Upper lobe of left lung (tissue), 6 donors: Measurements from ENCODE around the gene PUDP. TPM values are rescaled to one million over a fixed set of nuclear protein-coding genes. Genes with fewer than 3 reads are reported as not detected.

ENCODE experiments used
- ATAC-seq, 2 donors: fragments of 200-7000 bp; cut with Tn5 transposase; one replicate each; pipeline ENCODE4 v1.9.1; 2022; ENCODE audit warnings: mild to moderate bottlenecking in 2 of 2, moderate library complexity in 2 of 2; ENCODE audit not compliant: low FRiP score in 2 of 2
- DNase-seq, 2 donors: peaks; one replicate each; pipeline ENCODE4 v3.0.0-alpha.2; 2019 to 2020
- H3K27ac ChIP-seq, 4 donors: fragments of 200-600 bp; sonication (generic); one replicate each; pipeline ENCODE4 v1.5.1; 2016 to 2019
- H3K27me3 ChIP-seq, 4 donors: fragments of 200-600 bp; sonication (generic); one replicate each; pipeline ENCODE4 v1.5.1; 2017 to 2019
- H3K36me3 ChIP-seq, 4 donors: fragments of 200-600 bp; sonication (generic); one replicate each; pipeline ENCODE4 v1.5.1; 2016 to 2019
- H3K4me1 ChIP-seq, 4 donors: fragments of 200-600 bp; sonication (generic); one replicate each; pipeline ENCODE4 v1.5.1; 2018 to 2019
- H3K4me3 ChIP-seq, 4 donors: fragments of 200-600 bp; sonication (generic); one replicate each; pipeline ENCODE4 v1.5.1; 2017 to 2019; ENCODE audit warnings: mild to moderate bottlenecking in 2 of 4, moderate library complexity in 1 of 4
- H3K9me3 ChIP-seq, 4 donors: fragments of 200-600 bp; sonication (generic); one replicate each; pipeline ENCODE4 v1.5.1; 2018 to 2019
- CTCF ChIP-seq, 6 experiments: fragments of 450-650 bp in 4 of 6; fragments of 200-600 bp in 2 of 6; sonication (generic) in 2 of 6; IDR thresholded peaks; one replicate each; pipeline ENCODE4 v1.5.1; 2016 to 2019; ENCODE audit warnings: antibody characterized with exemption in 6 of 6
- EP300 ChIP-seq, 4 donors: sonication (generic); formaldehyde crosslinking; IDR thresholded peaks; one replicate each; pipeline ENCODE4 v1.5.1; 2017; ENCODE audit warnings: antibody characterized with exemption in 4 of 4, control low read depth in 2 of 4
- POLR2A ChIP-seq, 4 donors: fragments of 450-650 bp; IDR thresholded peaks; one replicate each; pipeline ENCODE4 v1.5.1; 2016 to 2017; ENCODE audit warnings: antibody characterized with exemption in 4 of 4, mild to moderate bottlenecking in 2 of 4
- POLR2AphosphoS5 ChIP-seq, 2 donors: sonication (generic); formaldehyde crosslinking; IDR thresholded peaks; one replicate each; pipeline ENCODE4 v1.5.1; 2017; ENCODE audit warnings: antibody characterized with exemption in 2 of 2
- WGBS, 2 donors: methylation state at CpG; one replicate each; pipeline ENCODE4 v1.1.5; 2017 to 2018; 5-methylcytosine and 5-hydroxymethylcytosine counted together
- total RNA-seq, 6 donors: library from RNA; depleted of rRNA in 4 of 6; stranded (reverse); fragments of >200 nt in 4 of 6; gene quantifications; one replicate each; pipeline versions ENCODE4 v1.1.0 to v1.2.1, GENCODE V29; 2016 to 2021
- donor health status: DM: no; HTN: no; CAD: no; lungs with moderate emphysema.
- donor health status: DM: no; HTN: yes; CAD: no; lungs with severe emphysema.

PUDP gene
- total RNA-seq, 6 donors from 2014 or later, result 15.0 to 48.2 (median 25.8) TPM

DNA sequence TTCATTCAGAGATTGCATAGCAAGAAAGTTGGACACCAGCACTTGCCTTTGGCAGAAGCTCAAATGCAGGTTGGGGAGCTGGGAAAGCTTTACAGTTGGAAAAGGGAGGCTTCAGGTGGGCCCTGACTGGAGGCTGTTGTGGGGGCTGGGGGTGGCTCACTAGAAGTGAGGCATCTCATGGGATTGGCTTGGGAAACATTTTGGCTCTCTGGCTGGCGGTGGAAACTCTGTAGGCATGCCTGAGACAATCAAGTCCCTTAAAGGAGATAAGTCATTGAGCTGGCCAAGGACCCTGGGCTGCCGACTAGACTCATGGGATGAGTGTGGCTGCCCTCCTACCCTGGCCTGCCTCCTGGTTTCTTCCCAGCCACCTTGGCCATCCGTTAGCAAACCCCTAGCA, 31.9 kb downstream of the PUDP start:
- no peaks in the 10 kb centered on the region for H3K9me3 ChIP-seq
- no peak for DNase-seq
- H3K4me3 ChIP-seq, result no peak overlapping the region
- H3K27me3 ChIP-seq, result no peaks in the 10 kb centered on the region
- 92% methylated on average over 3 of the region's 3 CpGs; no CpG with 5 or more reads in 1 of the 2 donors for WGBS, 2 donors
- TF ChIP-seq POLR2A (IDR thresholded peaks at IDR 0.05) (no peak), CTCF (IDR thresholded peaks at IDR 0.05) (no peak), EP300 (IDR thresholded peaks at IDR 0.05) (no peak), POLR2AphosphoS5 (IDR thresholded peaks at IDR 0.05) (no peak)
- H3K4me1 ChIP-seq, result peaks cover 0 to 22% (median 12%) of the 10 kb centered on the region in 4 donors
- no peak for ATAC-seq
- no peak overlapping the region for H3K27ac ChIP-seq
- H3K36me3 ChIP-seq, result no peaks in the 10 kb centered on the region

DNA sequence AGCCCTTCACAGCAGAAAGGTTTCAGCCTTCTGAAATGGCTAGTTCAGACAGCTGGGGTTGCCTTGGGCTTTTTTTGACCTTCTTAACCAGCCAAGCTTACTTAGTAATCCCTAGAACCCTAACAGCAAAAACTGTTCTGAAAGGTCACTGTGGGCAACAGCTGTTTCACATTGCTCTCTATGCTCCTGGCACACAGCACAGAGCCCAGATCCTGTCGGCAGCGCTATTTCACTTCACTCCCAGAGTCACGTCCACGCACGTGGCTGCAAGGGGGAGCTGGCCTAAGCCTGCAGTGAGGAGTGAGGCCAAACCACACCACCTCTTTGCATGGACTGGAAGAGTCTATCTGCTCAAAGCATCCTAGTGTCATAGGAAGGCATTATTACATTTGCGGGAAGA, 32.4 kb downstream of the PUDP start:
- Histone ChIP-seq H3K27me3 (no peaks in the 10 kb centered on the region), H3K9me3 (no peaks in the 10 kb centered on the region), H3K4me3 (no peak overlapping the region), H3K27ac (no peak overlapping the region), H3K36me3 (no peaks in the 10 kb centered on the region), H3K4me1 (peaks cover 0 to 22% (median 9%) of the 10 kb centered on the region in 4 donors)
- ATAC-seq (no peak), DNase-seq (no peak)
- TF ChIP-seq CTCF (IDR thresholded peaks at IDR 0.05) (no peak), POLR2A (IDR thresholded peaks at IDR 0.05) (no peak), POLR2AphosphoS5 (IDR thresholded peaks at IDR 0.05) (no peak)
- whole genome bisulfite sequencing, 2 donors, result 82 to 92% methylated on average over 6 of the region's 6 CpGs

- no peaks in the 10 kb centered on the region for H3K9me3 ChIP-seq
- no peak overlapping the region for H3K4me3 ChIP-seq
- no peaks in the 10 kb centered on the region for H3K27me3 ChIP-seq
- TF ChIP-seq POLR2A (IDR thresholded peaks at IDR 0.05), result no peak
- no peak for TF ChIP-seq EP300 (IDR thresholded peaks at IDR 0.05)
- no peak for TF ChIP-seq CTCF (IDR thresholded peaks at IDR 0.05)
- no peak for TF ChIP-seq POLR2AphosphoS5 (IDR thresholded peaks at IDR 0.05)
- H3K4me1 ChIP-seq, result peaks cover 0 to 29% (median 18%) of the 10 kb centered on the region in 4 donors
- ATAC-seq (no peak), DNase-seq (no peak)
- H3K27ac ChIP-seq, result no peak overlapping the region
- 97 to 98% methylated on average over 7 of the region's 7 CpGs for WGBS, 2 donors
- H3K36me3 ChIP-seq, result no peaks in the 10 kb centered on the region
Observed at GRCh38 chrX:7112071-7112470, 35.9 kb downstream of the PUDP start.

DNA sequence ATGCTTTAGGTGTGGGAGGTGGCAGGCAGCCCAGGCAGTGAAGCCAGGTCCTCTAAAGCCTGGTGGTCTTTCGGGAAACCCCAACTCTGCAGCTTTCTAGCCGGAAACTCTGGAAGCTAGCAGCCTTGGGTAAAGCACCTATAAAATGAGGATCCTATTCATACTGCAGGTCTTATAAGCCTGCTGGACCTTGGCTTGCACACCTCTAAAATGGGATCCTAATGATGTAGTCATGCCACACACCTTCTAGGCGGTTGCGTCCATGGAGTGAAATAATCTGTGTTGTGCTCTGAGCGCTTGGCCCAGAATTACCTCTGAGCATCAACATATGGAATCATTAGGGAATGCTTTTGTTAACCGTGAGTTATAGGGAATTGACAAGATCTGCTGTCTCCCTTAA, 36.4 kb downstream of the PUDP start:
- no peak for TF ChIP-seq POLR2A (IDR thresholded peaks at IDR 0.05)
- TF ChIP-seq CTCF (IDR thresholded peaks at IDR 0.05), result no peak
- TF ChIP-seq EP300 (IDR thresholded peaks at IDR 0.05), result no peak
- no peak for TF ChIP-seq POLR2AphosphoS5 (IDR thresholded peaks at IDR 0.05)
- Histone ChIP-seq H3K4me3 (no peak overlapping the region), H3K9me3 (no peaks in the 10 kb centered on the region), H3K27me3 (no peaks in the 10 kb centered on the region), H3K27ac (no peak overlapping the region), H3K4me1 (peaks cover 0 to 29% (median 18%) of the 10 kb centered on the region in 4 donors), H3K36me3 (no peaks in the 10 kb centered on the region)
- WGBS, 2 donors, result 98 to 100% methylated on average over 1 to 6 of the region's 6 CpGs
- no peak for ATAC-seq
- DNase-seq, result no peak

DNA sequence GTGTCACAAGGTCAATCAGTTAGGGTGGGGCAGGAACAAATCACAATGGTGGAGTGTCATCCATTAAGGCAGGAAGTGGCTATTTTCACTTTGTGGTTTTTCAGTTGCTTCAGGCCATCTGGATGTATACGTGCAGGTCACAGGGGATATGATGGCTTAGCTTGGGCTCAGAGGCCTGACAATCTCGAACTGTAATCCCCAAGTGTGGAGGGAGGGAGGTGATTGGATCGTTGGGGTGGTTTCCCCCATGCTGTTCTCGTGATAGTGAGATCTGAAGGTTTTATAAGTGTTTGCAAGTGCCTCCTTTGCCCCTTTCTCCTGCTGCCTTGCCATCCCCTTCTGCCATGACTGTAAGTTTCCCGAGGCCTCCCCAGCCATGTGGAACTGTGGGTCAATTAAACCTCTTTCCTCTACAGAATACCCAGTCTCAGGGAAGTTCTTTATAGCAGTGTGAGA, 37.1 kb downstream of the PUDP start:
- no peak for DNase-seq
- H3K4me1 ChIP-seq, result peaks cover 0 to 29% (median 18%) of the 10 kb centered on the region in 4 donors
- 71% methylated on average over 5 of the region's 5 CpGs; no CpG with 5 or more reads in 1 of the 2 donors for WGBS, 2 donors

More for the DNA sequence above, 37.1 kb downstream of the PUDP start:
- no peak overlapping the region for H3K27ac ChIP-seq
- no peak overlapping the region for H3K4me3 ChIP-seq
- no peaks in the 10 kb centered on the region for H3K9me3 ChIP-seq
- ATAC-seq, result no peak
- H3K27me3 ChIP-seq, result no peaks in the 10 kb centered on the region
- H3K36me3 ChIP-seq, result no peaks in the 10 kb centered on the region
- TF ChIP-seq POLR2AphosphoS5 (IDR thresholded peaks at IDR 0.05) (no peak), EP300 (IDR thresholded peaks at IDR 0.05) (no peak), CTCF (IDR thresholded peaks at IDR 0.05) (no peak), POLR2A (IDR thresholded peaks at IDR 0.05) (no peak)
